HG03095 (cell line): ENCODE results near the gene GHR.
"Not testable (repeated sequence)": the region's sequence is repeated elsewhere in the genome, so short reads cannot be mapped to it uniquely, and the experiment has no call there.

Source experiments
- ATAC-seq: cut with Tn5 transposase; IDR thresholded peaks from one replicate; pipeline ENCODE4 v1.9.1; 2021; ENCODE audit warnings: moderate library complexity; ENCODE audit not compliant: unreplicated experiment

The GHR gene

DNA sequence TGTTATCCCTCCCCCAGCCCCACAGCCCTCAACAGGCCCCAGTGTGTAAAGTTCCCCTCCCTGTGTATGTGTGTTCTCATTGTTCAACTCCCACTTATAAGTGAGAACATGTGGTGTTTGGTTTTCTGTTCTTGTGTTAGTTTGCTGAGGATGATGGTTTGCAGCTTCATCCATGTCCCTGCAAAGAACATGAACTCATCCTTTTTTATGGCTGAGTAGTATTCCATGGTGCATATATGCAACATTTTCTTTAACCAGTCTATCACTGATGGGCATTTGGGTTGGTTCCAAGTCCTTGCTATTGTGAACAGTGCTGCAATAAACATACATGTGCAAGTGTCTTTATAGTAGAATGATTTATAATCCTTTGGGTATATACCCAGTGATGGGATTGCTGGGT is 261.8 kb downstream of the GHR start:
- not testable (repeated sequence) for ATAC-seq

DNA sequence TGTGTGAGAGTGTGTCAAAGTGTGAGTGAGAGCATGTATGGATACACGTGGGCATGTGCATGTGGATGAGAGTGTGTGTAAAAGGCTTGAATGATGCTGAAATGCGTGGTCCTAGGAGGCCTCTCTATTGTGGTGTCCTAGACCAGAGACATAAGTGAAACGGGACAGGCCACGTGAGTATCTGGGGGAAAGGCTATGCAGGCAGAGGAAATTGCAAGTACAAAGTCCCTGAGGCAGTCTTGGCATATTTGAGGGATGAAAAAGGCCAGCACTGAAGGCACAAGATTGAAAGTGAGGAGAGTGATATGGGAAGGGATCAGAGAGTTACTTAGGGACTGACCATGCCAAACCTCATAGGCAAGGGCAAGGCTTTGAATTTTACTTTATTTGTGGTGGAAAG is 266.2 kb downstream of the GHR start:
- ATAC-seq, result no peak

DNA sequence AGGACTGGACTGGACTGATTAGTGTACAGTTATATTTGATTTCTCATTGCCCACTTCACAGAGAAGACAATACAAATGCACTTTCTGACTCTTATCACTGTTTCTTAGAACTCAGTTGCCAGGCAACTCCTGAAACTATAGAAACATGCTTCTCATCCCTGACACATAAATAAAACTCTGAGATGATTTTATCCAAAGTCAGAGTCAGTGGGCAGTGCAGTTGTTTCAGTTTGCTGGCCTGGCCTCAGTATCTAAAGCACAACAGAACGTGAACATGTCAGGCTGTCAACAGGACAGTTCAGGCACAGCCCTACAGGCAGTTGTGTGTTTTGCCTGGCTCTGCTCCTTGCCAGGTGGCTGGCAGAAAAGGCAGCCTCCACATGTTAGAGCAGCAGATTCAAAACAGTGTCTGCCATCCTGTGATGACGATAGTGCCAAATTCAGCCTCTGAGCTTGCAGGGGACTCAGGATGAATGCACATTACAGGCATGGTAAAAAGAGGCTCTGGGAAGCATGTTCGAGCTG is 268.2 kb downstream of the GHR start:
- no peak for ATAC-seq

DNA sequence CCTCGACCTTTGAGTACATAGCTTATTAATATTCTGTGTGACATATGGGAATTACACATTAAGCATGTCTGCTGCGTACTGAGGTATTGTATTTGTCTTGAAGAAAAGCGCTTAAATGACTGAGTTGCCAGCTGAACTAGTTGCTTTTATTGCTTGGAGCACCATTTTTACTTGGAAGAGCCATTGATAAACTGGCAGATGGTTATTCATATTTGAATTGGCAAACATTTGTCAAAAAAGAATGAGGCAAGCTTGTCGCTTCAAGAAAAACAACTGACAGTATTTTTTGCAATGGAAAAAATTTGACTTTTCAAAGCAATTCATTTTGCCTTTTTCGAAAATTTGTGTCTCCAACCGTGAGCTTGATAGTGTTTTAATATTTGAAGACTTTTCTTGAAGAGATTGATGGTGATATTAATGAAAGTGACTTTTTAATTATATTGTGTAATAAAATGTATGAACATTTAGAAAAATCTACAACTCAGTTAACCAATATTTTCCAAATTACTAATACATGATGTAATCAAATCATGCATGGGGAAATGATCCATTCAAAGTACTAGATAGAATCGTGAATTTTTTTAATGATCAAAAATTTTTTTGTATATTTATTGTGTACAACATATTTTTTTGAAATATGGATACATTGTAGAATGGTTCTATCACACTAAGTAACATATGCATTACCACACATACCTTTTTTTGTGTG is 278.3 kb downstream of the GHR start:
- ATAC-seq, result no peak

DNA sequence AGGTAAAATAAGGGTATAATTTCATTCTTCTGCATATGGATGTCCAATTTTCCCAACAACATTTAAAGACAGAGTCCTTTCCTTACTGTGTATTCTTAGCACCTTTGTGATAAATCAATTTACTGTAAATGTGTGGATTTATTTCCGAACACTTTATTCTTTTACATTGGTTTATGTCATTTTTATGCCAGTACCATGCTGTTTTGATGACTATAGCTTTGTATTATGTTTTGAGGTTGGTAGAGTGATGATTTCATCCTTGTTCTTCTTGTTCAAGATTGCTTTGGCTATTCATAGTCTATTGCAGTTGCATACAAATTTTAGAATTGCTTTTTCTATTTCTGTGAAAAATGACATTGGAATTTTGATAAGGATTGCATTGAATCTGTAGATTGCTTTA is 280.0 kb downstream of the GHR start:
- ATAC-seq, result no peak

DNA sequence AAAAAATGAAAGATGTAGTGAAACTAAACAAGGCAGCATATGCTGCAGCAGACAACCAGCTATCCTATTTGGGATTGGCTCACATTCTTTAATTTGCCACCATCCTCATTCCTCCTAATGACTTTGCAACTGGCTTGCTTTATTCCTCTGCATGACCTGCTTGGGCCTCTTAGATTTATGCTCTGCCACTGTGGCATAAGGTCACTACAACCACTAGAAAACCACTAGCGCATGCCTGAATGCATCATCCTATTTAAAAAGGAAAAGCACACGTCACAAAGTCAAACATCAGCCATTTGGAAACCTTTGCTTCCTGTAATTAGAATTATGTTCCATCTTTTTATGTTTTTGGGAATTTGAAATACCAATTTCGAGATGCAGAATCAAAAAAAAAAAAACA is 292.5 kb downstream of the GHR start:
- no peak for ATAC-seq

DNA sequence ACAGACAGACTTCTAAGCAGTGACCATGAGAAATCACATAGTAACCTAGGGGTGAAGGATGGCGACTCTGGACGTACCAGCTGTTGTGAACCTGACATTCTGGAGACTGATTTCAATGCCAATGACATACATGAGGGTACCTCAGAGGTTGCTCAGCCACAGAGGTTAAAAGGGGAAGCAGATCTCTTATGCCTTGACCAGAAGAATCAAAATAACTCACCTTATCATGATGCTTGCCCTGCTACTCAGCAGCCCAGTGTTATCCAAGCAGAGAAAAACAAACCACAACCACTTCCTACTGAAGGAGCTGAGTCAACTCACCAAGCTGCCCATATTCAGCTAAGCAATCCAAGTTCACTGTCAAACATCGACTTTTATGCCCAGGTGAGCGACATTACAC is 295.4 kb downstream of the GHR start:
- ATAC-seq, result peak; percentile 75

DNA sequence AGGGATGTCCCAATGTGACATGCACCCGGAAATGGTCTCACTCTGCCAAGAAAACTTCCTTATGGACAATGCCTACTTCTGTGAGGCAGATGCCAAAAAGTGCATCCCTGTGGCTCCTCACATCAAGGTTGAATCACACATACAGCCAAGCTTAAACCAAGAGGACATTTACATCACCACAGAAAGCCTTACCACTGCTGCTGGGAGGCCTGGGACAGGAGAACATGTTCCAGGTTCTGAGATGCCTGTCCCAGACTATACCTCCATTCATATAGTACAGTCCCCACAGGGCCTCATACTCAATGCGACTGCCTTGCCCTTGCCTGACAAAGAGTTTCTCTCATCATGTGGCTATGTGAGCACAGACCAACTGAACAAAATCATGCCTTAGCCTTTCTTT is 295.8 kb downstream of the GHR start:
- no peak for ATAC-seq

DNA sequence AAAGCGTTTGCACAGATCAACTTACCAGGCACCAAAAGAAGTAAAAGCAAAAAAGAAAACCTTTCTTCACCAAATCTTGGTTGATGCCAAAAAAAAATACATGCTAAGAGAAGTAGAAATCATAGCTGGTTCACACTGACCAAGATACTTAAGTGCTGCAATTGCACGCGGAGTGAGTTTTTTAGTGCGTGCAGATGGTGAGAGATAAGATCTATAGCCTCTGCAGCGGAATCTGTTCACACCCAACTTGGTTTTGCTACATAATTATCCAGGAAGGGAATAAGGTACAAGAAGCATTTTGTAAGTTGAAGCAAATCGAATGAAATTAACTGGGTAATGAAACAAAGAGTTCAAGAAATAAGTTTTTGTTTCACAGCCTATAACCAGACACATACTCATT is 297.0 kb downstream of the GHR start:
- no peak for ATAC-seq

DNA sequence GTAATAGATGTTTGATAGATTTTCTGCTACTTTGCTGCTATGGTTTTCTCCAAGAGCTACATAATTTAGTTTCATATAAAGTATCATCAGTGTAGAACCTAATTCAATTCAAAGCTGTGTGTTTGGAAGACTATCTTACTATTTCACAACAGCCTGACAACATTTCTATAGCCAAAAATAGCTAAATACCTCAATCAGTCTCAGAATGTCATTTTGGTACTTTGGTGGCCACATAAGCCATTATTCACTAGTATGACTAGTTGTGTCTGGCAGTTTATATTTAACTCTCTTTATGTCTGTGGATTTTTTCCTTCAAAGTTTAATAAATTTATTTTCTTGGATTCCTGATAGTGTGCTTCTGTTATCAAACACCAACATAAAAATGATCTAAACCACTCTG is 298.2 kb downstream of the GHR start:
- ATAC-seq, result no peak

DNA sequence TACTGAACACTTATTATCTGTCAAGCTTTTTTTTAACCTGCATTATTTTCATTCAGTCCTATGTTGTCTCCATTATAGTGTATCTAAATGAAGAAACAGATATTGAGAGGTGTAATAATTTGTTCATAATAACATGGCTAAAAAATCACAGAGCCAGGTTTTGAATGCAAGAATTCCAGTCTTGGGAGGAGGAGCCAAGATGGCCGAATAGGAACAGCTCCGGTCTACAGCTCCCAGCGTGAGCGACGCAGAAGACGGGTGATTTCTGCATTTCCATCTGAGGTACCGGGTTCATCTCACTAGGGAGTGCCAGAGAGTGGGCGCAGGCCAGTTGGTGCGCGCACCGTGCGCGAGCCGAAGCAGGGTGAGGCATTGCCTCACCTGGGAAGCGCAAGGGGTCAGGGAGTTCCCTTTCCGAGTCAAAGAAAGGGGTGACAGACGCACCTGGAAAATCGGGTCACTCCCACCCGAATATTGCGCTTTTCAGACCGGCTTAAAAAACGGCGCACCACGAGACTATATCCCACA is 311.4 kb downstream of the GHR start:
- ATAC-seq, result not testable (repeated sequence)

DNA sequence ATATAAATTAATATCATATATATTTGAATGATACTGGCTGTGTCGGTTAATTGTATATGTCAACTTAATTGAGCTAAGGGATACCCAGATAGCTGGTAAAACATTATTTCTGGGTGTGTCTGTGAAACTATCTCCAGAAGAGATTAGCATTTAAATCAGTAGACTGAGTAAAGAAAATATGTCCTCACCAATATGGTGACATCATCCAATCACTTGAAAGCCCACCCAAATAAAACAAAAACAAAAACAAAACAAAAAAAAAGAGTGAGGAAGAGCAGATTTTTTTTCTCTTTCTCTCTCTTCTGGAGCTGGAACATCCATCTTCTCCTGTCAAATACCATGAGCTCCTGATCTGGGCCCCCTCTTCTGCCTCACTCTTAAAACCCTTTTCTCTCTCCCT is 317.7 kb downstream of the GHR start:
- no peak for ATAC-seq

DNA sequence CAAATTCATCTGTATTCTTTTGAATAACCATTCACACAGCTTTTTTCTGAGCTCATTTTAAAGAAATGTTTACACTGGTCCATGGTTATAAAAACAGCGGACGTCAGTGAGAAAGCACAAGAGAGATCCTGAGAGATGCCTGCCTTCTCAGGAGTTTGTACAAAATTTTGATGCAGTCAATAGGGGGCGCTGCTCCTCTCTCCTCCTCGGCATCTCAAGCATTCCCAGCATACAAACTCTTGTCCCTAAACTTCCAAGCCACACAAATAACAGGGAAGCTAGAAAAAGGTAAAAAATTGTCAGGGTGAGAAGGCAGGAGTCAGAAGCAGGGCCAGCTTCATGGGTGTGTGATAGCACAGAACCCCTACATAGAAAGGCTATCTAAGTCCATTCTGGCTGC is 322.2 kb downstream of the GHR start:
- no peak for ATAC-seq

DNA sequence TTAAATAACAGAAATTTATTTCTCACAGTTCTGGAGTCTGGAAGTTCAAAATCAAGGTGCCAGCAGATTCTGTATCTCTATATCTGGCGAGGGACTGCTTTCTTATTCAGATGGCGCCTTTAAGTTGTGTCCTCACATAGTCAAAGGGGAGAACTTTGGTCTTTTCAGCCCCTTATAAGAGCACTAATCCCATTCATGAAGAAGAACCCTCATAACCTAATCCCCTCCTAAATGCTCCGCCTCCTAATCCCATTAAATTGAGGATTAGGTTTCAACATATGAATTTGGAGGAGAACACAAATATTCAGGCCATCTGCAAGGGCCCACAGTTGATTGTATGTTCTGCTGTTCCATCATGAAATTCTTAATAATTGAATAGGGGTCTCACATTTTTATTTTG is 322.6 kb downstream of the GHR start:
- ATAC-seq, result no peak

DNA sequence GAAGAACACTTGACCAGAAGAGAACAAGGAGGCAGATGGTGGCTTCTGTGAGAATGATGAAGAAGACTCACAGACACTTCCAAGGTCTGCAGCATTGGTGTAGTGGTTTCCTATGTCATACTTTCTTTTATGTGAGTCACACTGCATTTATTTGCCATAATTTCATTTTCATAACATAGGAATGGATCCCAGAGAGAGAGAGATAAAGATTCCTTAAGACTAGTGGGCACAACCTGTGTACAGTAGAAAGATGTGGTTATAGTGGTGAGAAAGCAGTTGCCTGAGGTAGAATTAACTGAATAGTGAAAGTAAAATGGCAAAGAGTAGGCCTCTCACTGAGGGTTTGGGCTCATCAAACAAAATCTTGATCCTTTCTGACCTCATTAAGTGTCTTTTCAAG is 325.8 kb downstream of the GHR start:
- ATAC-seq, result no peak

DNA sequence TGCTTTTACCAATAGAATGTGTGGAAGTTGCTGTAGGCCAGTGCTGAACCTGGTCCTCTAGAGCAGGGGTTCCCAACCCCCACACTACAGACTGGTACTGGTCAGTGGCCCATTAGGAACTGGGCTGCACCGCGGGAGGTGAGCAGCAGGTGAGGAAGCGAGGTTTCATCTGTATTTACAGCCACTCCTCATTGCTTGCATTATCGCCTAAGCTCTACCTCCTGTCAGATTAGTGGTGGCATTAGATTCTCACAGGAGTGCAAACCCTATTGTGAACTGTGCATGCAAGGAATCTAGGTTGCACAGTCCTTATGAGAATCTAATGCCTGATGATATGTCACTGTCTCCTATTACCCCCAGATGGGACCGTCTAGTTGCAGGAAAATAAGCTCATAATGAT is 327.3 kb downstream of the GHR start:
- no peak for ATAC-seq

DNA sequence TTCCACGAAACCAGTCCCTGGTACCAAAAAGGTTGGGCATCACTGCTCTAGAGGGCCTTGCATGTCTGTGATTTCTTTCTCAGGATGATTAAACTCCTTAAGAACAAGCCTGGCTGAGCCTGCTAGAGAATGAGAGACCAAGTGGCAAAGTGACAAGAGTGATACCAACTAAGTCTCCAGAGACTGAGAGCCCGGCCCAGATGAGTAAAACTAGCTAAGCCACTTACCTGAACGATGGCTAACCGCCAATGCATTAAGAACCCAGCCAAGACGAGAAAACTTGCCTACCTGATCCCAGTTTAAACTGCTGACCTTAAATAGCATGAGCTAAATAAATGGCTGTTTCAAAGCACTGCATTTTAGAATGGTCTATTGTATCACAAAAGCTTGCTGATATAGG is 327.8 kb downstream of the GHR start:
- no peak for ATAC-seq

DNA sequence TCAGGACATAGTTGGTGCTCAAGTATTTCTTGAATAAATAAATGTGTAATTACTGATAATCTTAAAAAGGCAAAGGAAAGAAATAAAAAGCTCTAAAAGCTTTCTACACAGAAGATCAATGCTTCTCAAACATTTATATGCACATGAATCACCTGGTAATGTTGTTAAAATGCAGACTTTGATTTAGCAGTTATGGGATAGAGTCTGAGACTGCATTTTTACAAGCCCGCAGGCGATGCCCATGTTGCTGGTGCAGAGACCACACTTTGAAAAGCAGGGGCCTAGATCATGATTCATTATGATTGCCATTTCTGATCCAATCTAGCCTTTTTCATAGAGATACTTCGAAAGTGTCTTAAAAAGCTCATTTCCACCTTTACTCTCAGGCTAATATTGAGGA is 329.9 kb downstream of the GHR start:
- no peak for ATAC-seq

DNA sequence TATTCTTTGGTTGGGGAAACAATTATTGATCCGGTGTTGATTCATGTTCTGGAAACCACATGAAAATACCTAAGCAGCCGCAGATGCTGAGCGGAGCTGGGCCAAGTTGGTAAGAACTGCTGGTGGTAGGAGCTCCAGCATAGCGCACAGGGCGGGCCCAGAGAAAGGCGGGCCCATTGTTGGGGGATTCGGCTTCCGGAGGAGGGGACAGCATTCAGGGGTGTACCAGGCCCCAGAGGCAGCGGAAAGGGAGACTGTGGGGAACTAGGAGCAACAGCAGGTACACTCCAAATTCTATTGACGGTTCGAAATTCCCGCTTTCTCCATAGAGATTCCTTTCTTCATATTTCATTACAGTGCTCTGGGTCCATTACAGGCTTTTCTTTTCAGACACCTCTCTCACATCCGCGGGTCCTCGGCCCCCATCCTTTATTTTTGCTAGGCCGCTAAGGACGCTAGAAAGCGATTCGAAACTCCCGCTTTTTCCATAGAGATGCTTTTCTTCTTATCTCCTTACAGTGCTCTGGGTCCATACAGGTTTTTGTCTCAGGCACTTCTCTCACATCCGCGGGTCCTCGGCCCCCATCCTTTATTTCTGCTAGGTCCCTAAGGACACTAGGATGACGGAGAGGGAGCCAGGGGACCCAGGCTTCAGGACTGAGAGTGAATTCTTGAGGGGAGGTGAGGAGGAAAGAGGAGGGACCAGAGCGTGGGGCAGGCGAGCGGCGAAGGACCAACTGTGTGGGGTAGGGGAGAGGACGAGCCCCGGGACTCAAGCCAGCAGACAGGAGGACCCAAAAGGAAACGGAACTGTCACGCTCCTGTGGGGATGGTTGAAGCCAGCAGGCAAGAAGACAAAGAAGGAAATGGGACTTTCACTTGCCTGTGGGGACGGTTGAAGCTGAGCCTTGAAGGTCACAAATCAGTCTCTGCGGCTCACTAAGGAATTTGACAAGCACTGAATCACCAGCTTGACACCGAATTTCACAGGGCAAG is 333.7 kb downstream of the GHR start, which contains the start of gene CCDC152:
Gene CCDC152 (plus strand): TSS at position 213 of the 996 bp plus-strand sequence. CDS start 2,304 bp downstream, outside the sequence.
- ATAC-seq, result peak; percentile 84

DNA sequence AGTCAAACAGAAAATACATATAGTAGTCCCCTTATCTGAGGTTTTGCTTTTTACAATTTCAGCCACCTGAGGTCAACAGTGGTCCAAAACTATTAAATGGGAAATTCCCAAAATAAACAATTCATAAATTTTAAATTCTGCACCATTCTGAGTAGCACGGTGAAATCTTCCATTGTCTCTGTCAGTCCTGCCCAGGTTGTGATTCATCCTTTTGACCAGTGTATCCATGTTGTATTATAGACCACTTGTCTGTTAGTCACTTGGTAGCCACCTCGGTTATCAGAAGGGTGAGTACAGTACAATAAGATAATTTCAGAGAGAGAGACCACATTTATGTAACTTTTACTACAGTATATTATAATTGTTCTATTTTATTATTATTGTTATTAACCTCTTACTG is 336.2 kb downstream of the GHR start:
- ATAC-seq, result no peak

DNA sequence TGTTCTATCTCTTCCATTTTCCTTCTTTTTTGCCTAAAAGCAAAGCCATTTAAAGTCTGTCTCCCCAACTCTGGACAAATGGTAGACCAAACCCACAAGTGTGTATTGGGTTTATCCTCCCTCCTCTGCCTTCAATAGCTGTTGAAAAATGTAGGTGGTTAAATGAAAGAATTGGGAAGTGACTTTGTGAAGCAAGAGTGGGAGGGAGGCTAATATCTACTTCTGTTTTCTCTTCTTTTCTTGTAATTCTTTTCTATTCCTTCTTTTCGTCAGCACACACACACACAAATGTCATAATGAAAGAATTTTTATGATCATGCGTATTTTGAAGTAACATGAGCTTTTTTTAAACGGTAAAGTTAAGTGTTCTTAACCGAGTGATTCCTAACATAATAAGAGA is 337.2 kb downstream of the GHR start:
- no peak for ATAC-seq

DNA sequence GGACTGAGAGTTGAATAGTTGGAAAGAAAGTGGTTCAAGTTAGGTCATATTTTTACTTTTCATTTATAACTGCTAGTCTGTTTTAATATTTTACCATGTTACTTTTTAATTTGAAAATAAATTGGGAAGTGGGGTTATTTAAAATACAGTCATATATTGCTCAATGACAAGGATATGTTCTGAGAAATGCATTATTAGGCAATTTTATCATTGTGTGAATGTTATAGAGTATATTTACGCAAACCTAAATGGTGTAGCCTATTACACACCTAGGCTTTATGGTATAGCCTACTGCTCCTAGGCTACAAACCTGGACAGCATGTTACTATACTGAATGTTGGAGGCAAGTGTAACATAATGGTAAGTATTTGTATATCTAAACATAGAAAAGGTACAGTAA is 338.6 kb downstream of the GHR start:
- ATAC-seq, result no peak
